ENCODE results near the gene PPP6R3.
"Not testable (repeated sequence)": the region's sequence is repeated elsewhere in the genome, so short reads cannot be mapped to it uniquely, and the experiment has no call there.

The PPP6R3 gene

GRCh38 chr11:68460741-68461574 lies at the start of gene PPP6R3:
PPP6R3 (plus strand) TSS chr11:68460752; CDS start chr11:68537665, 76,913 bp downstream.
- DNase-seq (ENCODE audit: low spot score): no peak

- DNase-seq (ENCODE audit: low spot score): no peak
Measured at GRCh38 chr11:68411501-68411991, 49.0 kb upstream of the PPP6R3 start.

- DNase-seq (ENCODE audit: low spot score): no peak
Measured at GRCh38 chr11:68412593-68413475, 47.7 kb upstream of the PPP6R3 start.

GRCh38 chr11:68413591-68413999 lies 47.0 kb upstream of the PPP6R3 start:
- no peak for DNase-seq (ENCODE audit: low spot score)

- no peak for DNase-seq (ENCODE audit: low spot score)
Measured at GRCh38 chr11:68414496-68415221, 45.9 kb upstream of the PPP6R3 start.

GRCh38 chr11:68416070-68416578 lies 44.4 kb upstream of the PPP6R3 start:
- DNase-seq (ENCODE audit: low spot score): no peak

- DNase-seq (ENCODE audit: low spot score): no peak
Measured at GRCh38 chr11:68418648-68419047, 41.9 kb upstream of the PPP6R3 start.

- no peak for DNase-seq (ENCODE audit: low spot score)
Measured at GRCh38 chr11:68420171-68420570, 40.4 kb upstream of the PPP6R3 start.

- DNase-seq (ENCODE audit: low spot score): no peak
Measured at GRCh38 chr11:68423481-68423880, 37.1 kb upstream of the PPP6R3 start.

- DNase-seq (ENCODE audit: low spot score): no peak
Measured at GRCh38 chr11:68424101-68424632, 36.4 kb upstream of the PPP6R3 start.

- DNase-seq (ENCODE audit: low spot score): no peak
Measured at GRCh38 chr11:68424981-68425865, 35.3 kb upstream of the PPP6R3 start.

GRCh38 chr11:68425866-68426380 lies 34.6 kb upstream of the PPP6R3 start:
- DNase-seq (ENCODE audit: low spot score): no peak

- no peak for DNase-seq (ENCODE audit: low spot score)
Measured at GRCh38 chr11:68429661-68430060, 30.9 kb upstream of the PPP6R3 start.

GRCh38 chr11:68430384-68430783 lies 30.2 kb upstream of the PPP6R3 start:
- DNase-seq (ENCODE audit: low spot score): no peak

GRCh38 chr11:68430801-68431200 lies 29.8 kb upstream of the PPP6R3 start:
- no peak for DNase-seq (ENCODE audit: low spot score)

GRCh38 chr11:68431984-68432645 lies 28.4 kb upstream of the PPP6R3 start:
- no peak for DNase-seq (ENCODE audit: low spot score)

- no peak for DNase-seq (ENCODE audit: low spot score)
Measured at GRCh38 chr11:68432874-68433273, 27.7 kb upstream of the PPP6R3 start.

- DNase-seq (ENCODE audit: low spot score): no peak
Measured at GRCh38 chr11:68433541-68433940, 27.0 kb upstream of the PPP6R3 start.

- not testable (repeated sequence) for DNase-seq (ENCODE audit: low spot score)
Measured at GRCh38 chr11:68434159-68434558, 26.4 kb upstream of the PPP6R3 start.

All from Ammon's horn (tissue), 1 donor.